ENCODE results near the gene TBC1D5.
A peak's percentile ranks its signal among the peaks of the same experiment; 100 is the strongest.
"Not testable (repeated sequence)": the region's sequence is repeated elsewhere in the genome, so short reads cannot be mapped to it uniquely, and the experiment has no call there.

The TBC1D5 gene

GRCh38 chr3:17709236-17709810 lies 33.1 kb downstream of the TBC1D5 start:
- no peak for TF ChIP-seq POLR2A (IDR thresholded peaks at IDR 0.05; ENCODE audit: low read length)
- TF ChIP-seq GATA1 (IDR thresholded peaks at IDR 0.05; ENCODE audit: low read depth, low read length): no peak
- DNase-seq: no peak

GRCh38 chr3:17707813-17708543 lies 34.5 kb downstream of the TBC1D5 start:
- no peak for TF ChIP-seq GATA1 (IDR thresholded peaks at IDR 0.05; ENCODE audit: low read depth, low read length)
- TF ChIP-seq POLR2A (IDR thresholded peaks at IDR 0.05; ENCODE audit: low read length): no peak
- DNase-seq: no peak

GRCh38 chr3:17705991-17706390 lies 36.4 kb downstream of the TBC1D5 start:
- DNase-seq: not testable (repeated sequence)

- DNase-seq: not testable (repeated sequence)
Measured at GRCh38 chr3:17699815-17700214, 42.6 kb downstream of the TBC1D5 start.

- DNase-seq: not testable (repeated sequence)
Measured at GRCh38 chr3:17695665-17696064, 46.8 kb downstream of the TBC1D5 start.

GRCh38 chr3:17693670-17693999 lies 48.8 kb downstream of the TBC1D5 start:
- DNase-seq: peak; percentile 17 to 24

GRCh38 chr3:17692846-17693669 lies 49.4 kb downstream of the TBC1D5 start:
- not testable (repeated sequence) for DNase-seq

- no peak for DNase-seq
- TF ChIP-seq POLR2A (IDR thresholded peaks at IDR 0.05; ENCODE audit: low read length): no peak
- no peak for TF ChIP-seq GATA1 (IDR thresholded peaks at IDR 0.05; ENCODE audit: low read depth, low read length)
Measured at GRCh38 chr3:17687566-17687965, 54.9 kb downstream of the TBC1D5 start.

GRCh38 chr3:17686613-17687012 lies 55.8 kb downstream of the TBC1D5 start:
- DNase-seq: peak; percentile 47 to 60

GRCh38 chr3:17683542-17684207 lies 58.8 kb downstream of the TBC1D5 start:
- DNase-seq: no peak
- TF ChIP-seq GATA1 (IDR thresholded peaks at IDR 0.05; ENCODE audit: low read depth, low read length) (no peak), POLR2A (IDR thresholded peaks at IDR 0.05; ENCODE audit: low read length) (no peak)

More at GRCh38 chr3:17686613-17687012, 55.8 kb downstream of the TBC1D5 start:
- TF ChIP-seq GATA1 (IDR thresholded peaks at IDR 0.05; ENCODE audit: low read depth, low read length): no peak
- TF ChIP-seq POLR2A (IDR thresholded peaks at IDR 0.05; ENCODE audit: low read length): no peak

GRCh38 chr3:17680530-17680929 lies 61.9 kb downstream of the TBC1D5 start:
- TF ChIP-seq POLR2A (IDR thresholded peaks at IDR 0.05; ENCODE audit: low read length) (no peak), GATA1 (IDR thresholded peaks at IDR 0.05; ENCODE audit: low read depth, low read length) (no peak)
- no peak for DNase-seq

- DNase-seq: no peak
- TF ChIP-seq GATA1 (IDR thresholded peaks at IDR 0.05; ENCODE audit: low read depth, low read length): no peak
- TF ChIP-seq POLR2A (IDR thresholded peaks at IDR 0.05; ENCODE audit: low read length): no peak
Measured at GRCh38 chr3:17678116-17678741, 64.2 kb downstream of the TBC1D5 start.

GRCh38 chr3:17674082-17674686 lies 68.2 kb downstream of the TBC1D5 start:
- TF ChIP-seq GATA1 (IDR thresholded peaks at IDR 0.05; ENCODE audit: low read depth, low read length) (no peak), POLR2A (IDR thresholded peaks at IDR 0.05; ENCODE audit: low read length) (no peak)
- no peak for DNase-seq

GRCh38 chr3:17672506-17672905 lies 69.9 kb downstream of the TBC1D5 start:
- TF ChIP-seq GATA1 (IDR thresholded peaks at IDR 0.05; ENCODE audit: low read depth, low read length) (no peak), POLR2A (IDR thresholded peaks at IDR 0.05; ENCODE audit: low read length) (no peak)

More at GRCh38 chr3:17672506-17672905, 69.9 kb downstream of the TBC1D5 start:
- DNase-seq: no peak
